OCI-M2 (cell line): ENCODE measurements around the gene GTPBP10.

Experiments used
- DNase-seq: peaks from one replicate; lab custom pipeline; 2025; ENCODE audit not compliant: unreplicated experiment; lab: John Stamatoyannopoulos, UW

Gene GTPBP10

DNA sequence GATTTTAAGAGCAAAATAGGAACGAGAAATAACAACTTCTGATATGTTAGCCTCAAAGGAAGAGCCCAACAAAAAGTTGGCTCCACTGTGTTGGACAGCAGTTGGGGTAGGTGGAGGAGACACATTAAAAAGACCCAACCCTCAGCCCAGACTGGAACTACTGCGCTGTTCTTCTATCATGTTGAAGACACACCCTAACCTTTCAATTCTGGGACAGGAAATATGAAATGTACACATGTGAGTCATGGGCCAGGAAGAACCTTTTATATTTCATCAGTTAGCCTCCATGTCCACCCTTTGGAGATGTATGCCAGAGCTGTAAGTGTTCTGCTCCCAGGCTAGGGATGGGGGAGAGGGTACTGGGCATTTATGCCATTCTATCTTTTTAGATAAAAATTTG, 78.9 kb downstream of the GTPBP10 start:
- no peak for DNase-seq

DNA sequence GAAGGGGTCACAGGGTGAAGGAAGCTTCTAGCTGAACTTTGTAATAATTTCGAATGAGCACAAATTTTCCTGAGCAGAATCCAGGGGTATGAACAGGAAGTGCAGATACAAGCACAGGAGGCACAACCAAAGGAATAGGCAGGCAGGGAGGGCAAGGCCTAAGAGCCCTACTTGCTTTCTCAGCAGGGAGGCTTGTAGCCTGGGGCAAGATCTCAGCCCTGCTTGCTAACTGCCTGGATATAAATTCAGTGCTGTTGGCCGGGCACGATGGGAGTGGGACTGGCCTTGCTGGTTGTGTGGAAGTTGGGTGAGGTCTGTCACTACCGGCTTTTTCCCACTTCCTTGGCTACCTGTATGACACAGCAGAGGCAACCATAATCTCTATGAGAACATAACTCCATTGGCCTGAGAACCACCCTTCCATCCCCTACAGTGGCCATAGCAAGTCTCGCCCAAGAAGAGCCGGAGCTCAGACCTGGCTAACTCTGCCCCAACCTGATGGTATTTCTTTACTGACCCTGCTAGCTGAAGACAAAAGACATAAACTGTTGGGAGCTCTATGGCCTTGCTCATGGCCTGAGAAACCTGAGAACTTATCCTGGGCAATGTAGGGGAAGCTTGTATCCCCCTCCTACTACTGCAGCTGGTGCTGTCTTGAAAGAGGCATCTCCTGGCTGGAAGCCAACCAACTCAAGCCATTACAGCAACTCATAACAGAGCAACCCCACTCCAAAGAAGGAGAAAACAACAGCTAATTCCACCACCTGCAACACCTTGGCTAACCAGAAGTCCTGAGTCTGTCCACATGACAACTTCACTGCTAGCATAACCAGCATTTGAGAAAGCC, 84.3 kb downstream of the GTPBP10 start:
- no peak for DNase-seq

DNA sequence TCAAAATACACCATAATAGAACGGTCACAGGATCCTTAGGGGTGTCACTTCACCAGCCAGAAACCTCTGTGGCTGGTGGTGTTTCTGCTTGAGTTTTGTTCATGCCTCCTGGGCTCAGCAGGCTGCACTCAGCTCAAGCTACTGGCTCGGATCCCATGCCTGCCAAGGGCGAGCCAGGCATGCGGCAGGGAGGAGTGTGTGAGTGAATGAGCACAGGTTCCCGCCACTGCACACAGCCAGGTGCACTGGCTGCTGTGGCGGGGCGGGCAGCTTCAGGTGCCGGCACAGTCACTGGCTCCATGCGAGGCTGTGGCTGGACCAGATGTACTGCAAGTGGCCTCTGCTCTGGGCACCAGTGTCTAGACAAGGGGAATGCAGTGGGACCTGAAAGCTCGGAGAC, 86.2 kb downstream of the GTPBP10 start:
- DNase-seq: no peak

DNA sequence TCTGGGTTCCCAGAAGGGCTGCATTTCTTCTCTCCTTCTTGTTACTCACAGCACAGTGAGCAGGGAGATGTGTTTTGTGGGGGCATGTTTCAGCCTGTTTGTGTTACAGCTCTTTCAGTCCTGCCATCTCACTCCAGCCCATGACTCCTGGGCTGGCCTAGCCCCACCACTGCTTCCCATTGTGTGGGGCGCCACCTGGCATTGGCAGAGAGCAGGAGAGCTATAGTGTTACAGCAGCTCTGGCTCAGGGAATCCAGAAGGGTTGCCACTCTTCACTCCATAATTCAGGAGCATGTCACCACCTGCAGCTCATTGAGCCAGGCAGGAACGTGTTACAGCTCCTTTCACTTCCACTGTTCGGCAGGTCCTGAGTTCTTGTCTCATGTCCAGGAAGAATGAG, 86.7 kb downstream of the GTPBP10 start:
- no peak for DNase-seq
